Left lung (tissue), 10 donors: ENCODE results near the gene CASP2. TPM values are rescaled to one million over a fixed set of nuclear protein-coding genes. Genes with fewer than 3 reads are reported as not detected.

Source experiments
- ATAC-seq: fragments of 200-7000 bp; cut with Tn5 transposase; one replicate; pipeline ENCODE4 v1.9.1; 2020; ENCODE audit warnings: moderate library complexity
- DNase-seq, 4 donors: peaks; one replicate each; pipeline ENCODE4 v3.0.0-alpha.2; 2013 to 2020
- H3K27ac ChIP-seq, 2 donors: fragments of 200-600 bp; sonication (generic) in 1 of 2; one replicate each; pipeline versions ENCODE4 v1.5.0 to v1.8.0; 2020 to 2021
- H3K27me3 ChIP-seq, 2 donors: fragments of 200-600 bp; sonication (generic) in 1 of 2; one replicate each; pipeline versions ENCODE4 v1.5.0 to v1.8.0; 2020 to 2021
- H3K36me3 ChIP-seq, 2 donors: fragments of 200-600 bp; sonication (generic) in 1 of 2; one replicate each; pipeline versions ENCODE4 v1.5.0 to v1.8.0; 2020 to 2021
- H3K4me1 ChIP-seq, 2 donors: fragments of 200-600 bp; one replicate each; pipeline ENCODE4 v1.8.0; 2021
- H3K4me3 ChIP-seq, 2 donors: fragments of 200-600 bp; sonication (generic) in 1 of 2; one replicate each; pipeline versions ENCODE4 v1.5.0 to v1.8.0; 2020 to 2021; ENCODE audit warnings: mild to moderate bottlenecking in 1 of 2
- H3K9me3 ChIP-seq, 2 donors: fragments of 200-600 bp; sonication (generic) in 1 of 2; one replicate each; pipeline versions ENCODE4 v1.5.0 to v1.8.0; 2020 to 2021
- CTCF ChIP-seq, 2 donors: fragments of 200-600 bp; sonication (generic) in 1 of 2; IDR thresholded peaks; one replicate each; pipeline versions ENCODE4 v1.5.0 to v1.8.0; 2021; ENCODE audit warnings: antibody characterized with exemption in 2 of 2
- intact Hi-C, 2 donors: fragments of 100-400 bp; cut with DNase I; formaldehyde crosslinking; loops; one replicate each; pipeline versions ENCODE4 v1.11.2 to v1.14.2; 2022
- polyA plus RNA-seq, 6 donors: library from polyadenylated mRNA; unstranded; fragments of 120-200 nt; gene quantifications; one replicate each; pipeline ENCODE4 v1.2.1, GENCODE V29; 2013; ENCODE audit not compliant: insufficient read length in 6 of 6
- total RNA-seq, 2 donors: library from RNA; stranded (reverse); fragmentation: NEBNext Ultra II Directional; extraction: Animal tissue kit (Norgen Biotek cat#: 25700); gene quantifications; one replicate each; pipeline ENCODE4 v1.2.1, GENCODE V29; 2021
- donor health status: DM: no; HTN: yes; CAD: no.
- donor health status: DM: no; HTN: no; CAD: no.

Gene CASP2
- total and polyA plus RNA-seq, 8 donors: 36.3 to 66.0 (median 60.4) TPM

- Histone ChIP-seq H3K36me3 (no peaks in the 10 kb centered on the region), H3K9me3 (no peaks in the 10 kb centered on the region), H3K4me1 (peaks cover 0 to 55% of the 10 kb centered on the region in 2 donors), H3K27ac (no peak overlapping the region), H3K27me3 (no peaks in the 10 kb centered on the region), H3K4me3 (no peak overlapping the region)
- no peak for ATAC-seq
- TF ChIP-seq CTCF (IDR thresholded peaks at IDR 0.05): no peak
- intact Hi-C loops: loop anchor here in 1 of 2 donors (5.0 kb wide), 1 partner anchor 60 kb away; no protein-coding TSS in a partner anchor
- DNase-seq: no peak
These were observed 45.8 kb upstream of the CASP2 start for GRCh38 chr7:143242306-143242705.

GRCh38 chr7:143243111-143243510 is 45.0 kb upstream of the CASP2 start:
- Histone ChIP-seq H3K4me1 (peaks cover 0 to 52% of the 10 kb centered on the region in 2 donors), H3K27ac (no peak overlapping the region), H3K4me3 (no peak overlapping the region), H3K9me3 (no peaks in the 10 kb centered on the region), H3K36me3 (no peaks in the 10 kb centered on the region), H3K27me3 (no peaks in the 10 kb centered on the region)
- ATAC-seq (no peak), DNase-seq (no peak)
- intact Hi-C loops: loop anchor here in 1 of 2 donors (5.0 kb wide), 1 partner anchor 59 kb away; no protein-coding TSS in a partner anchor
- no peak for TF ChIP-seq CTCF (IDR thresholded peaks at IDR 0.05)

GRCh38 chr7:143243614-143244013 is 44.5 kb upstream of the CASP2 start:
- intact Hi-C loops: loop anchor here in 1 of 2 donors (5.0 kb wide), 1 partner anchor 59 kb away; no protein-coding TSS in a partner anchor
- H3K27ac ChIP-seq: no peak overlapping the region
- no peak for TF ChIP-seq CTCF (IDR thresholded peaks at IDR 0.05)
- H3K4me3 ChIP-seq: no peak overlapping the region
- DNase-seq (no peak), ATAC-seq (no peak)
- H3K4me1 ChIP-seq: peaks cover 0 to 49% of the 10 kb centered on the region in 2 donors
- H3K36me3 ChIP-seq: no peaks in the 10 kb centered on the region
- H3K27me3 ChIP-seq: no peaks in the 10 kb centered on the region
- H3K9me3 ChIP-seq: no peaks in the 10 kb centered on the region

GRCh38 chr7:143244321-143244720 is 43.8 kb upstream of the CASP2 start:
- no peak for TF ChIP-seq CTCF (IDR thresholded peaks at IDR 0.05)
- no peaks in the 10 kb centered on the region for H3K36me3 ChIP-seq
- H3K4me3 ChIP-seq: no peak overlapping the region
- no peak for DNase-seq
- intact Hi-C loops: loop anchor here in 1 of 2 donors (5.0 kb wide), 1 partner anchor 58 kb away; no protein-coding TSS in a partner anchor
- ATAC-seq: no peak
- no peak overlapping the region for H3K27ac ChIP-seq
- peaks cover 0 to 46% of the 10 kb centered on the region in 2 donors for H3K4me1 ChIP-seq
- H3K9me3 ChIP-seq: no peaks in the 10 kb centered on the region
- no peaks in the 10 kb centered on the region for H3K27me3 ChIP-seq

- intact Hi-C loops: no loop called here
- H3K9me3 ChIP-seq: no peaks in the 10 kb centered on the region
- H3K4me3 ChIP-seq: no peak overlapping the region
- H3K27me3 ChIP-seq: no peaks in the 10 kb centered on the region
- H3K36me3 ChIP-seq: no peaks in the 10 kb centered on the region
- TF ChIP-seq CTCF (IDR thresholded peaks at IDR 0.05): no peak
- peaks cover 0 to 46% of the 10 kb centered on the region in 2 donors for H3K4me1 ChIP-seq
- peak; percentile 12 for ATAC-seq
- peak overlapping the region in 1 of 2 donors; percentile 66 for H3K27ac ChIP-seq
- no peak for DNase-seq
These were observed 43.0 kb upstream of the CASP2 start for GRCh38 chr7:143245123-143245522.
